GM04503 (cell line): ENCODE results near the gene ANKRD44.
"Not testable (repeated sequence)": the region's sequence is repeated elsewhere in the genome, so short reads cannot be mapped to it uniquely, and the experiment has no call there.

Experiments used
- DNase-seq: peaks from one replicate; pipeline ENCODE4 v3.0.0-alpha.2; 2012; ENCODE audit warnings: low read depth

The ANKRD44 gene

GRCh38 chr2:197073701-197074433 is 236.7 kb downstream of the ANKRD44 start:
- DNase-seq = no peak

- DNase-seq = no peak
Observed at GRCh38 chr2:197073270-197073669, 237.3 kb downstream of the ANKRD44 start.

- no peak for DNase-seq
Observed at GRCh38 chr2:197072533-197072932, 238.0 kb downstream of the ANKRD44 start.

GRCh38 chr2:197071790-197072436 is 238.7 kb downstream of the ANKRD44 start:
- DNase-seq = no peak

GRCh38 chr2:197071213-197071612 is 239.4 kb downstream of the ANKRD44 start:
- DNase-seq = no peak

- DNase-seq = no peak
Observed at GRCh38 chr2:197069958-197070357, 240.6 kb downstream of the ANKRD44 start.

GRCh38 chr2:197062574-197062973 is 248.0 kb downstream of the ANKRD44 start:
- DNase-seq = not testable (repeated sequence)

GRCh38 chr2:197059477-197059876 is 251.1 kb downstream of the ANKRD44 start:
- DNase-seq = no peak

GRCh38 chr2:197058777-197059300 is 251.7 kb downstream of the ANKRD44 start:
- no peak for DNase-seq

- DNase-seq = no peak
Observed at GRCh38 chr2:197057959-197058358, 252.6 kb downstream of the ANKRD44 start.

GRCh38 chr2:197055045-197055444 is 255.5 kb downstream of the ANKRD44 start:
- no peak for DNase-seq

- DNase-seq = no peak
Observed at GRCh38 chr2:197054437-197054836, 256.1 kb downstream of the ANKRD44 start.

GRCh38 chr2:197052356-197052755 is 258.2 kb downstream of the ANKRD44 start:
- DNase-seq = no peak

- DNase-seq = no peak
Observed at GRCh38 chr2:197045115-197045514, 265.5 kb downstream of the ANKRD44 start.

- no peak for DNase-seq
Observed at GRCh38 chr2:197042739-197043196, 267.8 kb downstream of the ANKRD44 start.

- DNase-seq = no peak
Observed at GRCh38 chr2:197037863-197038398, 272.6 kb downstream of the ANKRD44 start.

GRCh38 chr2:197035002-197035401 is 275.6 kb downstream of the ANKRD44 start:
- DNase-seq = no peak

GRCh38 chr2:197034292-197034691 is 276.3 kb downstream of the ANKRD44 start:
- no peak for DNase-seq

- no peak for DNase-seq
Observed at GRCh38 chr2:197033222-197033621, 277.4 kb downstream of the ANKRD44 start.

GRCh38 chr2:197031803-197032202 is 278.8 kb downstream of the ANKRD44 start:
- DNase-seq = no peak

GRCh38 chr2:197030090-197030489 is 280.5 kb downstream of the ANKRD44 start:
- no peak for DNase-seq

GRCh38 chr2:197028633-197029032 is 281.9 kb downstream of the ANKRD44 start:
- DNase-seq = no peak

- peak; percentile 13 for DNase-seq
Observed at GRCh38 chr2:197028230-197028629, 282.4 kb downstream of the ANKRD44 start.
